Non-pigmented ciliary epithelial cell (primary cell): Measurements from ENCODE around the gene SH3BP2.

Experiments
- DNase-seq: peaks from one replicate; pipeline ENCODE4 v3.0.0-alpha.2; 2010; ENCODE audit warnings: low read depth

SH3BP2 gene

GRCh38 chr4:2790583-2791517 is 2.0 kb upstream of the SH3BP2 start:
- DNase-seq = no peak

GRCh38 chr4:2791518-2792395 is 1.1 kb upstream of the SH3BP2 start:
- DNase-seq = no peak

GRCh38 chr4:2792396-2792710 is 532 bp upstream of the SH3BP2 start:
- no peak for DNase-seq

GRCh38 chr4:2793586-2794485 is 951 bp downstream of the SH3BP2 start:
- DNase-seq = no peak

- peak; percentile 35 for DNase-seq
These were observed 1.8 kb downstream of the SH3BP2 start for GRCh38 chr4:2794486-2795299.

GRCh38 chr4:2795300-2795892 is 2.5 kb downstream of the SH3BP2 start:
- DNase-seq = no peak

- DNase-seq = no peak
These were observed 3.3 kb downstream of the SH3BP2 start for GRCh38 chr4:2795893-2796848.

DNA sequence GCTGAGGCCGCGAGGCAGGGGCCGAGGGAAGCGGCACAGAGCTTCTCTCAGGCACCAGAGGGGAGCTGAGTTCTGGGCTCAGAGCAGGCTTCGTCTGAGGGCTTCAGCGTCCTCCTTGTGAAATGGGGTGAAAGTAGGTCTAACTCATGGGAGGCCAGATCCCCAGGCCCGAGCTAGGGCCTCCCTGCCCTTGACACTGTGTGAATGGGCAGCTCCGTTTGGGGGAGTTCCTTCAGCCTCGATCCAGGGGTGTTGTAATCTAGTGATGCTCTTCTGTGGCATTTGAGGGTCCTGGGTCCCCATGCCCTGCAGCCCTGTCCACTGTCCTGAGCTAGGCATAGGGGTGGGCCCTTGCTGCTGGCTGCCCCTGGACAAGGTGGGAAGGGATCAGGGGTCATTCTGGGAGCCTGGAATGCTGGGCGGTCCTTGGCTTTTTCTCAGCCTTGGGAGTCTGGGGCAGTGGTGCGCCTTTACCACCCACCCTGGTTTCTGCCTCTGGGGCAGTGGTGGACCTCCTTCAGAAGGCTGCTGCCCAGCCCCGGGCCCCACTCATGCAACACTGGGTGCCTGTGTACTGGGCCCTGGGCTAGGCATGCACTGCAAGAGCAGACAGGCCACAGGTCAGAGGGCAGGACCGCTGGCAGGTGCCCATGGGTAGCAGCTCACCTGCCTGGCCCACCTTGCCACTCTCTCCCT is 4.1 kb downstream of the SH3BP2 start:
- DNase-seq = no peak

DNA sequence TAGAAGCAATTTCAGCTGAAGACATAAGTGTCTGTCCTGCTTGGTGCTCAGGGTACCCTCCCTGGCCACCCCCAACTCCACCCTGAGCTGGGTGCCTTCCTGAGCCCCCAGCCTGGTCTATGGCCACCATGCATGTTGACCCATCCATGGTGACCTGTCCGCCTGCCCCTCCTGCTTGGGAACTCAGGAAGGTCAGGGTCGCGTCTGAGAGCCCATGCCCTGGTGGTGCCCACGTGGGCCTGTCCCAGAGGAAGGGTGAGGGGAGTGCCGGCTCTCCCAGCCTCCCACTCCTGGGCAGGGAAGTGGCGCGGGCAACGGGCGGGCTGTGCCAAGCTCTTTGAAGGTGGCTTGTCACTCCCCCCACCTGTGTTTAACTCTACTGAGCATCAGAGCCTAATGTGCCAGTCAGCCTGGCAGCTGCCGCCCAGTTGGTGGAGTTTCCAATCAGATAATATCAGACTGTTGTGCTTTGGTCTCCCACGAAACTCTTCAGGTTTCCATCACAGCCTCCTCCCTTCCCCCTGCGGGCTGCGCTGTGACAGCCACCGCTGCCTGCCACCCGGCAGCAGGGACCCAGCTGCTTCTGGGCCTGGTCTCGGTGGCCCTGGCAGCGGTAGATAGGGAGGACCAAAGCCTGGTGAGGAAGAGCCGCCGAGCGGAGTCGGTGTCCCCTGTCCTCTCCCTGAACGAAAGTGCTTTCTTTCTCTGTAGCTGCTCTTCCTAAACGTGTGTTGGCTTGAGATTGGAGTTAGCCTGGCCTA is 4.8 kb downstream of the SH3BP2 start:
- no peak for DNase-seq

- DNase-seq = no peak
These were observed 5.7 kb downstream of the SH3BP2 start for GRCh38 chr4:2798399-2799223.

GRCh38 chr4:2799224-2799911 is 6.5 kb downstream of the SH3BP2 start:
- no peak for DNase-seq

- DNase-seq = no peak
These were observed 7.2 kb downstream of the SH3BP2 start for GRCh38 chr4:2799971-2800690.

GRCh38 chr4:2800691-2801596 is 8.1 kb downstream of the SH3BP2 start:
- DNase-seq = no peak

DNA sequence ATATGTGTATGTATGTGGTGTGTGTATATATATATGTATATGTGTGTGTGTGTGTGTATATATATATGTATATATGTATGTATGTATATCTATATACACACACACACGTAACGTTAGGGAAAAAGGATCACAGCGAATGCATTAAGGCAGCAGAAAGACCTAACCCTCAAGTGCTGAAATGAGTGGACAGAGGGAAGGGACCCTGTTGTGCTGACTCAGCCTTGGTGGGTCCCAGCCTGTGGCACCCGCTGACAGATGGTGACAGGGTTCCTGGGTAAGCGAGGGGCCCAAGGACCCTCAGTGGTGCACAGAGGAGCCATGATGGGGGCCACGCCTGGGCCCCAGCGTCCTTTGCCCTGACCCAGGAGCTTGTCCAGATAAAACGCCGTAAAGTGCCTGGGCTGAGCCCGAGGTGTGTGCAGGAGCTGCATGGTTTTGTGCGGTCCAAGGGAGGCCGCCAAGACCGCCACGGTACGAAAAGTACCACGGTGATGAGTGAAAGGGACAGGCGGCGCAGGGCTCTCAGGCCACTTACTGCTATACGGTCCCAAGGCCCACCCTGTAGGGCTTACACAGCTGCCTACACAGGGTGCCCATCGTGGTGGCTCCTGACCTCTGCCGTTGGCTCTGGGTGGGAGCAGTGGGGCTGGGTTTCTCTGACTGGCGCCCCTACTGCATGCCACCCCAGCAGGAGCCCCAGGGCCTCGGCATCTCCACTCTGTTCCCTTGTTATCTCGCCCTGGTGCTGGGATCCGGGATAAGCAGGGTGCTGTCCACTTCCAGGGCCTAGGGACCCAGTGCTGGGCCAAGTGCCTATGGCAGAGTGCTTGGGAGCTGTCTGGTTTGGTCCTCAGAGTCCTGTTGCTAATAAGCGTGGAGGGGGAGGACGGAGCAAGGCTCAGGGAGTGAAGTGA is 10.0 kb downstream of the SH3BP2 start:
- DNase-seq = no peak
